GM15510 (cell line): ENCODE results near the gene PODXL.

Experiments used
- POLR2A ChIP-seq: IDR thresholded peaks from 3 replicates; pipeline ENCODE4 v1.6.1; 2011; ENCODE audit warnings: borderline replicate concordance; ENCODE audit not compliant: insufficient read length; ENCODE audit errors: extremely low read depth

Gene PODXL

GRCh38 chr7:131500357-131500756, 56.1 kb downstream of the PODXL start:
- no peak for TF ChIP-seq POLR2A

DNA sequence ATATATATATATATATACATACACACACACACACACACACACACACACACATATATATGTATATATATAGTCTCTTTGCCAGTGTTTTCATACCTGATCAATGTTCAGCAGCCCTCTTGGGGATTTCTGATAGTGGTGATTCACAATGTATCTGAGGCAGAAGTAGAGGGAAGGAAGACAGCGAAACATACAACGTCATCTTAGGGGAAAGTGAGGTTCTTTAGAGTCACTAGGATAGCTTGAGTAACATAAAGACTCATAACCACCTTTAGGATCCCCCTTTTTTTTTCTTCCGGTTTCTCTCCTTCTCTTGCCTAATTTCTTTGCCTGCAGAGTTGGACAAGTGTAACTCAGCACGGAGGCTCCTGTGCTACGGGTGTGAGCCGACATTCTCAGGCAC, 56.6 kb downstream of the PODXL start:
- TF ChIP-seq POLR2A: no peak

GRCh38 chr7:131498237-131498885, 58.1 kb downstream of the PODXL start:
- TF ChIP-seq POLR2A: no peak

GRCh38 chr7:131497454-131497853, 59.0 kb downstream of the PODXL start:
- TF ChIP-seq POLR2A: no peak

- TF ChIP-seq POLR2A: no peak
Observed at GRCh38 chr7:131495669-131496498, 60.5 kb downstream of the PODXL start.

DNA sequence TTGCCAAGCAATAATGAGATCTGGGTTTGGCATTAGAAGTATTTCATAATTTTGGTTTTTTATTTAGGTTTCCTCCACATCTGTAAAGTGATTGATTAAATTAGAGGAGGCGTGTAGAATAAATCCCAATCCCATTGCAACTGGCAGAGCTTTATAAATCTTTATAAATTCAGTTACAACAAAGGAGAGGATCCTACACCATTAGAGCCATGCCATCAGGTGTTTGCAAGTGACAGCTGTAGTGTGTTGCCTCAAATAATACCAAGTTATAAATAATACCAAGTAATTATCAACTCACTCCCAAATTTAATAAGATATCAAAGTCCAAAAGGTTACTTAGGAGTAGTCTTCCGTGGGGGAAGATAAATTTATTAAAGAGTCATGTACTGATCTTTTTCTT, 62.2 kb downstream of the PODXL start:
- TF ChIP-seq POLR2A: no peak

DNA sequence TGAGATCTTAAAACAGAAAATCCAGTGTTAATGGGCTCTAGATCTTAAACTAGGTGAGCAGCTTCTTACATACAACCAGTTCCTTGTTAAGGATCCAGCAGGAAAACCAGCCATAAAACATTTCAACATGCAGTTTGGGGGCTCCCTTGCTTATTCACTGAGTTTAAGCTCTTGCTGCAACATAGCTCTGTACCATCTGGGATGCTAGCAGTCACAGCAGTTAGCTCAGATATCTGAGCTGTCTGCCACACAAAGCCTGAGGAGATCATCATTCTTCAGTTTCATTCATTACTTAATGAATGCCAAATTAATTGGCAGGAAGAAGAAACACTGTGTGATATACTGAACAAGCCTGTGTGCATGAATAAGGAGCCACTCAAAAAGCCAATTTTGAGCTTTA, 62.8 kb downstream of the PODXL start:
- no peak for TF ChIP-seq POLR2A

DNA sequence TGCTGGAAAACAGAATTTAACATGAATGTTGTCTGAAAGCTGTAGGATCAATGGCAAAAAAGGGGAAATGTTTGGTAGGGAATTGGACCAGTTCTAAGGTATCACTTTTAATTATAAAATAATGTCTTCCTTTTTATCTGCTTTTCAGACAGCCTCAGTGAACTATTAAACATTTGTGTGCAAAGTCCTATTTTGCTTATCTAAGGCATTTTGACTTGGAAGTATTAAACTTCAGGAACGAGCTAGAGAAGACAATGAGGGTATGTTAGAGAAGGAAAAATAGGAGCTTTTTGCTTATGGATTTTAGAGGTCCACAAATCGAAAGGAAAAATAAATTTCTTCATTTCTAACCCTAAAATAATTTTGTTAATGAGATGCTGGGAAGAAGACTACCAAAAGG, 63.3 kb downstream of the PODXL start:
- no peak for TF ChIP-seq POLR2A

- TF ChIP-seq POLR2A: no peak
Observed at GRCh38 chr7:131489881-131490280, 66.5 kb downstream of the PODXL start.

DNA sequence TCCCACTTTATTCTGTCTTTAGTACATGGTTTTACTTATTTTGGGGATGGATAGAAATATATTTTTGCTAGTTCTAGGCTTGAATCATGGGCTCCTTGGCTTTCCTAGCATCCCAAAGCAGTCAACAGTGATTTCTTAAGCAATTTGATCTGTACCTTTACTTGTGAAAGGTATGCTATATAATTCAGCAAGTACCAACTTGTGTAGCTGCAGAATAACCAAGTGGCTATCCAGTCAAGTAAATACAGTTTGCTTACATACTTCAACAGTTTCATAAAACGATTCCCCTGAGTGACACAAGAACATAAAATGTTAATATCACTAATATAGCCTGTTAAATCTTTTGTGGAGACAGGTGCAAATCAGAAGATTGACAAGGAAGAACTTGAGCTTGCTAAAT, 67.2 kb downstream of the PODXL start:
- TF ChIP-seq POLR2A: no peak

DNA sequence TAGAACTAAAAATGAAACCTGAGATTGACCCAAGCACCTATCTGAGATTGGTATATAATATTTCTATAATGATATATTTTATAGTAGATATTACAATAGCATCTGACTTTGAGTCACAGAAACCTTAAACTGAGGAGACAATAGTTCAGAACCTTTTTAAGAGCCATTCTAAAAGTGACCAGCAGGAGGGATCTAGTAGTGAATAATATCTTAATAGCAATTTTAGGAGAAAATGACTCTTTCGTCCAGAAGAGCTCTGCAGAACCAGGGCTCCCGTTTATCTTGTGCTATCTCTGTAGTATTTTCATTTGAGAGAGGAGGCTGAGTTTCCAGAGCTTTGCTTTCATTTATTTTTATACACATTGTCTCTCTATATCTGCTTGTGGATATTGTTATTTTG, 68.1 kb downstream of the PODXL start:
- no peak for TF ChIP-seq POLR2A

DNA sequence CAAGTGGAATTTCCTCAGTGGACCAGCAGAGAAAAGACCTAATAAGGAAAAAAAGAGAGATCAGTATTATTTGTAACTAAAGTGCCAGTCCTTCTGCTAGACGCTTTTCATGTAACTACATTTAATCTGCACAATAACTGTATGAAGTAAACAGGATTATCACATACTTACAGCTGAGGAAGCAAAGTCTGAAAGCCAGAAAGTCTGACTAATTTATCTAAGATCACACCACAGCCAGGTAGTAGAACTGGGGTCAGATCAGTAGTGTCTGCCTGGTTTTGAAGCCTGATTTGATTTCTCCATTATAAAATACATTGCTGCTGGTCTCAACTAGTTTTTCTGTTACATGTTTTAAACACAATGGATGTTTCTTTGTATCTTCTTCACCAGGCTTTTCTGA, 69.2 kb downstream of the PODXL start:
- TF ChIP-seq POLR2A: no peak

DNA sequence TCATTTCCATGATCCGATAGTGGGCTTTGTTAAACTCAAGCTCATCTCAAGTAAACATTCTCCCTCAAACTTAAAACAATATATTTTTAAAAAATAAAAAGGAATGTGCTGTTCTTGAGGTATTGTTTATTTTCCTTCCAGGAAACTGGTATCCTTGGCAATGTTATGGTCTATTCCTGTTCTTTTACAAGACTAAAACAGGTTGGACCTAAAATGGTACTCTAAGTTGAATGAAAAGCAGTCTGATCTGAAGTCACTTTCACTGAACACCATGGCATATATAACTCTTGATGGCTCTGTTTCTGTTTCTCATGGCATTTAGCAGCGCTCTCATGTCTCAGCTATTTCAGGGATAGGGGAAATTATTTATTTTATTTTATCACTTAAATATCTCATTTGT, 70.1 kb downstream of the PODXL start:
- no peak for TF ChIP-seq POLR2A

DNA sequence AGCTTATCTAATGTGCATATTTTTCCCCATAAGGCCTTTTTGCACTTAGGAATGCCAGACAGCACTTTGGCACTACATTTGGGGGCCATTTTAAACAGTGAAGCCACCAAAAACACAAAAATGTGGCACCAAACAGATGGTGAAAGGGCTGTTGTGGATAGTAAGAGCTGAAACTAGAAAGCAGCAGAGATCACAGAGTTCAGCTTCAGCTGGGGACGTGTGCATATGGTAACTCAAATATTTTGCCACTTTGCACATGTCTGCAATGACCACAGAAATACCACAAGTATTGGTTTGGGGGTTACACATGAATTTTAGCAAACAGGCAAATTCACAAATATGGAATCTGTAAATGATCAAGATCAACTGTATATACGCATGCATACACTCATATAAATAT, 72.8 kb downstream of the PODXL start:
- TF ChIP-seq POLR2A: no peak

DNA sequence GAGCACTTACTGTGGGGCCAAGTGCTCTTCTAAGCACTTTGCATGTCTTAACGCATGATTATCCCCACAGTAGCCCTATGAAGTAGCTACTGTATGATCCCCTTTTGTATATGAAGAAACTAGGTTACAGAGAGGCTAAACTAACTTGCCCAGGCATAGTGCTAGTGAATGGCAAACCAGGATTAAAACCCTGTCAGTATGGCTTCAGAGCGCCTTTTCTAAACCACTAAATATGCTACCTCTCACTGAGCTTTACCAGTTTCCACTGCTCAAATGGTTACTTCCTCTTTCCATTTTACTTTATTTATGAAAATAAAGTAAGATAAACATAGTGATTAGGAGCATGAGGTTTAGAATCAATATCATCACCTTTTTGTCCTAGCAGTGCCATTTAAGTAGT, 73.6 kb downstream of the PODXL start:
- no peak for TF ChIP-seq POLR2A
